Measurements from ENCODE around the gene CEACAM20.

DNA sequence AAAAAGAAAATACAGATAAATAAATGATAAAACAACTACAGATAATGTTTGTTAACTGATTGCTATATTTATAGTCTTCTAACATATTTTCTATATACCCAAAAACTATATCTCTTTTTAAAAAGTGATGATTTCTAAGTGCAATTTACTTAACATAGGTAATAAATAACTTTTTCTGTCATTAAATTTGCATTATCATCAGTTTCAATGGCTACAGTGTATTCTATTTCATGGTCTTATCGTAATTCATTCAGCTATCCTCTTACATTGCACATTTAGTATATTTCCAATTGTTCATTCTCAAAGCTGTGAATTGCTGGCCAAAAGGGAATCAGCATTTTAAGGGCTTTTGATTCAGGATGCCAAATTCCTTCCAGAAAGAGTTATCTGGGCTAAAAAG lies 32.8 kb downstream of the CEACAM20 start:
- TF ChIP-seq POLR2AphosphoS5 (IDR thresholded peaks at IDR 0.05; ENCODE audit: low read depth, low read length), result no peak
- TF ChIP-seq SIN3A (IDR thresholded peaks at IDR 0.05; ENCODE audit: borderline replicate concordance, insufficient read depth, low read length), result no peak
- TF ChIP-seq TAF1 (IDR thresholded peaks at IDR 0.05; ENCODE audit: borderline replicate concordance, insufficient read depth, low read length), result no peak
